Fibroblast of pulmonary artery (primary cell): ENCODE results near the gene ARID5A.

Source experiments
- DNase-seq: peaks from one replicate; pipeline ENCODE4 v3.0.0-alpha.2; 2010; ENCODE audit warnings: low read depth
- H3K4me3 ChIP-seq: replicated peaks from 2 replicates; pipeline ENCODE4 v1.5.1; 2011; ENCODE audit warnings: low read depth, mild to moderate bottlenecking, control low read depth, low read length, moderate library complexity
- CTCF ChIP-seq: IDR thresholded peaks from 2 replicates; pipeline ENCODE4 v1.5.1; 2011; ENCODE audit warnings: mild to moderate bottlenecking, control low read depth, low read length, inconsistent platforms; ENCODE audit errors: missing control alignments

ARID5A gene

GRCh38 chr2:96579422-96579821, 42.9 kb downstream of the ARID5A start:
- no peak for DNase-seq
- H3K4me3 ChIP-seq: no peak overlapping the region
- no peak for TF ChIP-seq CTCF

- TF ChIP-seq CTCF: peak; percentile 60
- no peak overlapping the region for H3K4me3 ChIP-seq
- DNase-seq: peak; percentile 56
Measured at GRCh38 chr2:96580771-96581170, 44.2 kb downstream of the ARID5A start.

GRCh38 chr2:96584017-96584416, 47.5 kb downstream of the ARID5A start:
- TF ChIP-seq CTCF: no peak
- DNase-seq: peak; percentile 66
- no peak overlapping the region for H3K4me3 ChIP-seq

GRCh38 chr2:96587843-96588242, 51.3 kb downstream of the ARID5A start:
- TF ChIP-seq CTCF: no peak
- no peak for DNase-seq
- H3K4me3 ChIP-seq: no peak overlapping the region

GRCh38 chr2:96591054-96591453, 54.5 kb downstream of the ARID5A start:
- H3K4me3 ChIP-seq: no peak overlapping the region
- no peak for DNase-seq
- no peak for TF ChIP-seq CTCF

- no peak for DNase-seq
- H3K4me3 ChIP-seq: no peak overlapping the region
- TF ChIP-seq CTCF: no peak
Measured at GRCh38 chr2:96591494-96591893, 54.9 kb downstream of the ARID5A start.

- no peak for TF ChIP-seq CTCF
- DNase-seq: no peak
- no peak overlapping the region for H3K4me3 ChIP-seq
Measured at GRCh38 chr2:96594282-96594681, 57.7 kb downstream of the ARID5A start.
